H1 (cell line): ENCODE data around the gene SMIM28. TPM values are rescaled to one million over a fixed set of nuclear protein-coding genes. Genes with fewer than 3 reads are reported as not detected.

Experiments
- BACH1 ChIP-seq: IDR thresholded peaks from 2 replicates; pipeline ENCODE4 v1.6.1; 2012; ENCODE audit warnings: low read length, improper control_type of control experiment
- CBX5 ChIP-seq: fragments of 300-800, 300-1000 bp; sonication (generic); IDR thresholded peaks from 2 replicates; pipeline ENCODE4 v1.7.1; 2016; ENCODE audit warnings: antibody characterized with exemption, low read length, low read depth
- CHD2 ChIP-seq: IDR thresholded peaks from 2 replicates; pipeline ENCODE4 v1.6.1; 2012; ENCODE audit warnings: low read length, improper control_type of control experiment
- GTF2F1 ChIP-seq: IDR thresholded peaks from 2 replicates; pipeline ENCODE4 v1.6.1; 2012; ENCODE audit warnings: low read depth, low read length, improper control_type of control experiment, borderline replicate concordance
- POLR2A ChIP-seq, 2 experiments: IDR thresholded peaks; 1 replicate in 1 of 2; 2 replicates in 1 of 2; pipeline ENCODE4 v1.6.1; 2011; ENCODE audit warnings: low read depth in 2 of 2, low read length in 2 of 2, mild to moderate bottlenecking in 2 of 2; ENCODE audit errors: control extremely low read depth in 1 of 2
- RAD21 ChIP-seq, 2 experiments: IDR thresholded peaks in 1 of 2; conservative IDR thresholded peaks in 1 of 2; 2 replicates each; pipeline ENCODE4 v1.6.1; 2011; ENCODE audit warnings: low read depth in 2 of 2, low read length in 2 of 2, improper control_type of control experiment in 1 of 2, inconsistent platforms in 1 of 2, mild to moderate bottlenecking in 1 of 2, moderate library complexity in 1 of 2
- polyA plus RNA-seq, 7 experiments: library from polyadenylated mRNA; depleted of rRNA in 3 of 7; stranded (reverse) in 5 of 7; unstranded in 2 of 7; fragments of >200 nt in 5 of 7; fragments of 200-250 nt in 2 of 7; gene quantifications; 1 replicate in 5 of 7; 2 replicates in 1 of 7; 4 replicates in 1 of 7; pipeline versions ENCODE4 v1.2.1 to v1.2.3, GENCODE V29; 2011 to 2013; ENCODE audit warnings: missing spikeins in 2 of 7, mixed read lengths in 2 of 7
- total RNA-seq: library from RNA; stranded (reverse); fragmentation: NEBNext Ultra II Directional; extraction: Animal tissue kit (Norgen Biotek cat#: 25700); gene quantifications from 2 replicates; pipeline ENCODE4 v1.2.1, GENCODE V29; 2021

SMIM28 gene
- total and polyA plus RNA-seq, 2 of the 8 experiments (the other 6 are each of a cell fraction or from before 2014, with no cell fraction given): not detected

GRCh38 chr6:138405816-138406413, 28.2 kb downstream of the SMIM28 start (continued):
- TF ChIP-seq RAD21 (IDR thresholded peaks at IDR 0.05 in 1 of 2, conservative IDR thresholded peaks at IDR 0.05 in 1 of 2; ENCODE audit: low read depth in 2 of 2, low read length in 2 of 2) (no peak), BACH1 (no peak), GTF2F1 (no peak), CHD2 (no peak), POLR2A (IDR thresholded peaks at IDR 0.05; ENCODE audit: control extremely low read depth in 1 of 2, low read depth in 2 of 2, low read length in 2 of 2) (no peak), CBX5 (no peak)
